GM13976 (cell line): ENCODE results near the gene MINDY3.
A peak's percentile ranks its signal among the peaks of the same experiment; 100 is the strongest.
"Not testable (repeated sequence)": the region's sequence is repeated elsewhere in the genome, so short reads cannot be mapped to it uniquely, and the experiment has no call there.

Source experiments
- DNase-seq: peaks from one replicate; pipeline ENCODE4 v3.0.0; 2012; ENCODE audit warnings: low spot score
- in situ Hi-C: fragments of 300-500 bp; cut with MboI; formaldehyde crosslinking; loops from one replicate; pipeline ENCODE4 v1.12.0; 2022; ENCODE audit warnings: low sequenced_read_pairs, mixed read lengths, inconsistent platforms; ENCODE audit not compliant: unreplicated experiment
- TF ChIP-seq, protein P1 (sequence below): IDR thresholded peaks from 2 replicates; pipeline ENCODE4 v1.5.1; 2012; ENCODE audit warnings: borderline replicate concordance, mild to moderate bottlenecking; ENCODE audit not compliant: insufficient read depth; ENCODE audit errors: extremely low read depth, missing control alignments, control extremely low read depth

Gene MINDY3

DNA sequence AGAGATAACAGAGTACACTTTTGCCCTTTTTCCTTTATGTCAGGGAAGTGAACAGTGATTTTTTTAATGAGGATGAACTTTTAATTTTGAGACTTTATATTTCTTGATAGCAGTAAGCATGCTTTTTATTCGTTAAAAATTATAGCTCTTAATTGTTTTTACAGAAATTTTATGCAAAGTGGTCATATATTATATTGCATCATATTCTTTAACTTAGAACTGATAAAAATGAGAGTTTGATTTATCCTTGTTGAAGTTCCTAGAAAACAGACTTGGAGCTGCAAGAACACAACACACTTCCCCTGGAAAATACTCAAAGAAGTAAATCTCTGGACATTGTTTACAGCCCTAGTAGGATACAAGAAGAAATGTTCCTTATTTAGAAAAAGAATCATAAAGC is 21.2 kb upstream of the MINDY3 start:
- TF ChIP-seq, protein P1, sequence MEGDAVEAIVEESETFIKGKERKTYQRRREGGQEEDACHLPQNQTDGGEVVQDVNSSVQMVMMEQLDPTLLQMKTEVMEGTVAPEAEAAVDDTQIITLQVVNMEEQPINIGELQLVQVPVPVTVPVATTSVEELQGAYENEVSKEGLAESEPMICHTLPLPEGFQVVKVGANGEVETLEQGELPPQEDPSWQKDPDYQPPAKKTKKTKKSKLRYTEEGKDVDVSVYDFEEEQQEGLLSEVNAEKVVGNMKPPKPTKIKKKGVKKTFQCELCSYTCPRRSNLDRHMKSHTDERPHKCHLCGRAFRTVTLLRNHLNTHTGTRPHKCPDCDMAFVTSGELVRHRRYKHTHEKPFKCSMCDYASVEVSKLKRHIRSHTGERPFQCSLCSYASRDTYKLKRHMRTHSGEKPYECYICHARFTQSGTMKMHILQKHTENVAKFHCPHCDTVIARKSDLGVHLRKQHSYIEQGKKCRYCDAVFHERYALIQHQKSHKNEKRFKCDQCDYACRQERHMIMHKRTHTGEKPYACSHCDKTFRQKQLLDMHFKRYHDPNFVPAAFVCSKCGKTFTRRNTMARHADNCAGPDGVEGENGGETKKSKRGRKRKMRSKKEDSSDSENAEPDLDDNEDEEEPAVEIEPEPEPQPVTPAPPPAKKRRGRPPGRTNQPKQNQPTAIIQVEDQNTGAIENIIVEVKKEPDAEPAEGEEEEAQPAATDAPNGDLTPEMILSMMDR: no peak
- in situ Hi-C loops: loop anchor here (25.0 kb wide), 1 partner anchor 931 kb away; the partner anchor contains the start of gene RSU1
- DNase-seq: no peak

DNA sequence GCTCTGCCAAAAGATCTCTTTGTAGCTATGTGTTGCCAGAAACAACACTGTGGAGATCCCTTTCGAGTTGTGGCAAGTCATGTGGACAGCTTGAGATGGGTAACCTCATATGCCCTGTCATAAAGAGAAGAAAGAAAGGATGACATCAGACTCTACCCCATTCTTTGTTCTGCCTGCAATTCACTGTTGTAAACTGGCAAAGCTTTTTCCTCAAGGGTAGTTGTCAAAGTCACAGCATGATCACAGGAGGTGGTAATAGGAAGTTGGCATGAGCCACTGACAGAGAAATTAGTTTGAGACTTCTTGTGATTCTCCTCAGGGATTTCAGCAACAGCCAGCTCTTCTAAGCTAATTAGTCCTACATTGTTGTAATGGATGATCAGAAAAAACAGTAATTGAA is 19.4 kb upstream of the MINDY3 start:
- TF ChIP-seq, protein P1: no peak
- in situ Hi-C loops: loop anchor here (25.0 kb wide), 1 partner anchor 933 kb away; the partner anchor contains the start of gene RSU1
- no peak for DNase-seq

DNA sequence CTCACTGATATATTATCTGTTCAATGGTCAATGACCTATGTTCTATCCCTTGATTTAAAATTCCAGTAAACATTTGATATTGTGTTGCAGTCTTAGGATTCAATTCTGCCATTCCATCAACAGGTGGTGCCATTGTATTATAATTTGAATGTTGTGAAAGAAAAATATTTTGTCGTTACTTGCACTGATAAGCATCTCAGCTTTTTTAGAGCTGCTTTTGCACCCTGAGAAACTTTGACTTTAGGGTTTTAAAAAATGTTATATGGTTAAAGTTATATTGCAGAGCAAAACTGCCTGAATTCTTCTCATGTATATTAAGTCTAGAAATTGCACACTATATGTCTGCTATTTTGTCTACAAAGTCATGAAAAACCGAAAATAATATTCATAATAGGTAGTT is 18.8 kb upstream of the MINDY3 start:
- TF ChIP-seq, protein P1: peak; percentile 55
- in situ Hi-C loops: loop anchor here (25.0 kb wide), 1 partner anchor 933 kb away; the partner anchor contains the start of gene RSU1

DNA sequence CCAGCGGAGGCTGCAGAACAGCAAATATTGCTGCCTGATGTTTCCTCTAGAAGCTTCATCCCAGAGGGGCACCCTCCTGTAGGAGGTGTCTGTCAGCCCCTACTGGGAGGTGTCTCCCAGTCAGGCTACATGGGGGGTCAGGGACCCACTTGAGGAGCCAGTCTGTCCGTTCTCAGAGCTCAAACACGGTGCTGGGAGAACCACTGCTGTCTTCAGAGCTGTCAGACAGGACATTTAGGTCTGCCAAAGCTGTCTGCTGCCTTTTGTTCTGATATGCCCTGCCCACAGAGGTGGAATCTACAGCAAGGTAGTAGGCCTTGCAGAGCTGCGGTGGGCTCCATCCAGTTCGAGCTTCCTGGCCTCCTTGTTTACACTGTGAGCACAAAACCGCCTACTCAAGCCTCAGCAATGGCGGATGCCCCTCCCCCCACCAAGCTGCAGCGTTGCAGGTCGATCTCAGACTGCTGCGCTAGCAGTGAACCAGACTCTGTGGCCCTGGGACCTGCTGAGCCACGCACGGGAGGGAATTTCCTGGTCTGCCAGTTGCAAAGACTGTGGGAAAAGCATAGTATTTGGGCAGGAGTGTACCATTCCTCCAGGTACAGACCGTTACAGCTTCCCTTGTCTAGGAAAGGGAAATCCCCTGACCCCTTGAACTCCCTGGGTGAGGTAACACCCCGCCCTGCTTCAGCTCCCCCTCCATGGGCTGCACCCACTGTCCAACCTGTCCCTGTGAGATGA is 17.7 kb upstream of the MINDY3 start:
- in situ Hi-C loops: loop anchor here (25.0 kb wide), 1 partner anchor 934 kb away; the partner anchor contains the start of gene RSU1

More for the DNA sequence above, 18.8 kb upstream of the MINDY3 start:
- DNase-seq: peak; percentile 53

DNA sequence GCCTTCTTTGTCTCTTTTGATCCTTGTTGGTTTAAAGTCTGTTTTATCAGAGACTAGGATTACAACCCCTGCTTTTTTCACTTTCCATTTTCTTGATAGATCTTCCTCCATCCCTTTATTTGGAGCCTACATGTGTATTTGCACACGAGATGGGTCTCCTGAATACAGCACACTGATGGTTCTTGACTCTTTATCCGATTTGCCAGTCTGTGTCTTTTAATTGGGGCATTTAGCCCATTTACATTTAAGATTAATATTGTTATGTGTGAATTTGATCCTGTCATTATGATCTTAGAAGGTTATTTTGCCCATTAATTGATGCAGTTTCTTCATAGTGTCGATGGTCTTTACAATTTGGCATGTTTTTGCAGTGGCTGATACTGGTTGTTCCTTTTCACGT is 16.0 kb upstream of the MINDY3 start:
- DNase-seq: not testable (repeated sequence)
- in situ Hi-C loops: loop anchor here (25.0 kb wide), 1 partner anchor 936 kb away; the partner anchor contains the start of gene RSU1

More for the DNA sequence above, 17.7 kb upstream of the MINDY3 start:
- DNase-seq: no peak
- TF ChIP-seq, protein P1: no peak

DNA sequence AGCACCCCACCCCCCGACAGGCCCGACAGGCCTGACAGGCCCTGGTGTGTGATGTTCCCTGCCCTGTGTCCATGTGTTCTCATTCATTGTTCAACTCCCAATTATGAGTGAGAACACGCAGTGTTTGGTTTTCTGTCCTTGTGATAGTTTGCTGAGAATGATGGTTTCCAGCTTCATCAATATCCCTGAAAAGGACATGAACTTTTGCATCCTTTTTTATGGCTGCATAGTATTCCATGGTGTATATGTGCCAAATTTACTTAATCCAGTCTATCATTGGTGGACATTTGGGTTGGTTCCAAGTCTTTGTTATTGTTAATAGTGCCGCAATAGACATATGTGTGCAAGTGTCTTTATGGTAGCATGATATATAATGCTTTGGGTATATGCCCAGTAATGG is 12.3 kb upstream of the MINDY3 start:
- DNase-seq, in situ Hi-C loops: not testable (repeated sequence)

DNA sequence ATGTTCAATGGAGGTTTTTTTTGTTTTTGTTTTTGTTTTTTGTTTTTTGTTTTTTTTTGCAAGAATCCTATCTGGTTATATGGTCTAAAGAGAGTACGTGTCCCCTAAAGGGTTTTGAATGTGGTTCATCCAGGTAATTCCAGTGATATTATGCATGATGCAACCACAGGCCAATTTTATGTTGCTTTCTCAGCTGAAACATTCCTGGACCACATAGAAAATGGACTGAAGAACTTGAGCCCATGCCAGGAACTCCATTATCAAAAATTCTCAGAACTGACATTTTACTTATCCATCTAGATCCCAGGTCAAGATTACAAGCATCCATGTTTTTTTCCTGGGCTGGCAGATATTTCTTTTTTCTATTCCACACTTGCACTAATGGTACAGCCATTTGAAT is 11.5 kb upstream of the MINDY3 start:
- in situ Hi-C loops: no loop called here
- no peak for DNase-seq
- TF ChIP-seq, protein P1: no peak

DNA sequence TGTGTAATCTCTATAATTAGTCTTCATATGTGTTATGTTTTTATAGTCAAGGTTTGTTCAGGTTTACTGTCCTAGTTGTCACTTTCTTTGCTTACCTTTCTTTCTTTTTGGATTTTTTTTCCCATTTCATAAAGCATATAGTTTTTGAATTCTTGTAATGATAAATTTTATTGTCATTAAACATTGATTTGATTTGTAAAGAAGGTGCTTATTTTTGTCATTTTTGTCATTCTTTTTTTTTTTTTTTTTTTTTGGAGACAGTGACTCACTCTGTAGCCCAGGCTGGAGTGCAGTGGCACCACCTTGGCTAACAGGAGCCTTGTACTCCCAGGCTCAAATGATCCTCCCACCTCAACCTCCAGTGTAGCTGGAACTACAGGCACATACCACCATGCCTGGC is 9.6 kb upstream of the MINDY3 start:
- DNase-seq: no peak
- in situ Hi-C loops: no loop called here
- TF ChIP-seq, protein P1: no peak
